Measurements from ENCODE around the gene NMRAL1.

NMRAL1 gene

GRCh38 chr16:4443986-4444385, 30.4 kb downstream of the NMRAL1 start:
- no peaks in the 10 kb centered on the region for H3K9me2 ChIP-seq (replicated peaks; ENCODE audit: control insufficient read depth, low read length)
- H3K27ac ChIP-seq (ENCODE audit: low read depth, low read length) = no peak overlapping the region
- H4K20me1 ChIP-seq (ENCODE audit: control insufficient read depth, insufficient read depth, low read depth, low read length) = no peaks in the 10 kb centered on the region
- no peaks in the 10 kb centered on the region for H3K27me3 ChIP-seq (ENCODE audit: control insufficient read depth, low read length)
- TF ChIP-seq EZH2phosphoT487 (IDR thresholded peaks at IDR 0.05; ENCODE audit: borderline replicate concordance, low read length) = no peak
- no peak for TF ChIP-seq CTCF (IDR thresholded peaks at IDR 0.05; ENCODE audit: low read depth, low read length, poor library complexity, severe bottlenecking)
- H3K36me3 ChIP-seq (ENCODE audit: control insufficient read depth, low read length) = peaks cover 85% of the 10 kb centered on the region
- H3K9me3 ChIP-seq (ENCODE audit: control insufficient read depth, insufficient read depth, low read length) = no peaks in the 10 kb centered on the region
- no peak overlapping the region for H3K4me3 ChIP-seq (ENCODE audit: low read length)
- H3F3A ChIP-seq (ENCODE audit: control insufficient read depth, insufficient read depth) = no peaks in the 10 kb centered on the region
- no peak overlapping the region for H3K4me2 ChIP-seq (ENCODE audit: low read length)
- H3K4me1 ChIP-seq (ENCODE audit: control insufficient read depth, low read length) = no peaks in the 10 kb centered on the region
- no peaks in the 10 kb centered on the region; the same call in 1 of the 2 replicates for H3K79me2 ChIP-seq (ENCODE audit: control insufficient read depth, low read length)

GRCh38 chr16:4443271-4443670, 31.2 kb downstream of the NMRAL1 start:
- H3K9me3 ChIP-seq (ENCODE audit: control insufficient read depth, insufficient read depth, low read length) = no peaks in the 10 kb centered on the region
- no peak overlapping the region for H3K4me3 ChIP-seq (ENCODE audit: low read length)
- no peaks in the 10 kb centered on the region for H3K4me1 ChIP-seq (ENCODE audit: control insufficient read depth, low read length)
- no peaks in the 10 kb centered on the region for H3K9me2 ChIP-seq (replicated peaks; ENCODE audit: control insufficient read depth, low read length)
- H3K36me3 ChIP-seq (ENCODE audit: control insufficient read depth, low read length) = peaks cover 86% of the 10 kb centered on the region
- no peak overlapping the region for H3K27ac ChIP-seq (ENCODE audit: low read depth, low read length)
- no peaks in the 10 kb centered on the region for H4K20me1 ChIP-seq (ENCODE audit: control insufficient read depth, insufficient read depth, low read depth, low read length)
- TF ChIP-seq EZH2phosphoT487 (IDR thresholded peaks at IDR 0.05; ENCODE audit: borderline replicate concordance, low read length) (no peak), CTCF (IDR thresholded peaks at IDR 0.05; ENCODE audit: low read depth, low read length, poor library complexity, severe bottlenecking) (no peak)
- no peaks in the 10 kb centered on the region; the same call in 1 of the 2 replicates for H3K79me2 ChIP-seq (ENCODE audit: control insufficient read depth, low read length)
- H3K27me3 ChIP-seq (ENCODE audit: control insufficient read depth, low read length) = no peaks in the 10 kb centered on the region
- H3F3A ChIP-seq (ENCODE audit: control insufficient read depth, insufficient read depth) = no peaks in the 10 kb centered on the region
- no peak overlapping the region for H3K4me2 ChIP-seq (ENCODE audit: low read length)

GRCh38 chr16:4442371-4442770, 32.1 kb downstream of the NMRAL1 start:
- no peaks in the 10 kb centered on the region for H4K20me1 ChIP-seq (ENCODE audit: control insufficient read depth, insufficient read depth, low read depth, low read length)
- H3K4me2 ChIP-seq (ENCODE audit: low read length) = no peak overlapping the region
- H3K9me3 ChIP-seq (ENCODE audit: control insufficient read depth, insufficient read depth, low read length) = no peaks in the 10 kb centered on the region
- no peaks in the 10 kb centered on the region for H3K4me1 ChIP-seq (ENCODE audit: control insufficient read depth, low read length)
- H3K27ac ChIP-seq (ENCODE audit: low read depth, low read length) = no peak overlapping the region
- no peak overlapping the region for H3K4me3 ChIP-seq (ENCODE audit: low read length)
- H3F3A ChIP-seq (ENCODE audit: control insufficient read depth, insufficient read depth) = no peaks in the 10 kb centered on the region
- peaks cover 3% of the 10 kb centered on the region for H3K79me2 ChIP-seq (ENCODE audit: control insufficient read depth, low read length)
- H3K36me3 ChIP-seq (ENCODE audit: control insufficient read depth, low read length) = peaks cover 88% of the 10 kb centered on the region
- H3K27me3 ChIP-seq (ENCODE audit: control insufficient read depth, low read length) = no peaks in the 10 kb centered on the region
- no peaks in the 10 kb centered on the region for H3K9me2 ChIP-seq (replicated peaks; ENCODE audit: control insufficient read depth, low read length)
- no peak for TF ChIP-seq EZH2phosphoT487 (IDR thresholded peaks at IDR 0.05; ENCODE audit: borderline replicate concordance, low read length)
- no peak for TF ChIP-seq CTCF (IDR thresholded peaks at IDR 0.05; ENCODE audit: low read depth, low read length, poor library complexity, severe bottlenecking)

Measured in DOHH2 (cell line).